Measurements from ENCODE around the gene CMTM8. TPM values are rescaled to one million over a fixed set of nuclear protein-coding genes. Genes with fewer than 3 reads are reported as not detected.

Gene CMTM8
- total and polyA plus RNA-seq, 9 donors, result 0.48 to 9.9 (median 2.1) TPM

DNA sequence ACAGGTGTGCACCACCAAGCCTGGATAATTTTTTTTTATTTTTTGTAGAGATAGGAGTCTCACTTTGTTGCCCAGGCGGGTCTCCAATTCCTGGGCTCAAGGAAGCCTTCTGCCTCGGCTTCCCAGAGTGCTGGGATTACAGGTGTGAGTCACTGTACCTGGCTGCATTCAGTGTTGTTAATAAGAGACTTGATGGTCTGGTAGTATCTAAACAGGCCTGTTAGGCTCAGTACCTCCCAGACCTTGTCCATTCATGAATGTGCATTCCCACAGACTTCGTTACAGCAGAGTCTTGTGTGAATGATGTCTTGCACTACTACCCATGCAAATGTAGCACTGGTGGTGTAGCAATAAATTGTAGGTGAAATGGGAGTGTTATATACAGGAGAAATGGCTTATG lies 17.7 kb downstream of the CMTM8 start:
- Histone ChIP-seq H3K4me3 (no peak overlapping the region), H3K36me3 (no peaks in the 10 kb centered on the region), H3K27me3 (no peaks in the 10 kb centered on the region), H3K4me1 (ENCODE audit: insufficient read depth) (no peaks in the 10 kb centered on the region), H3K9me3 (no peaks in the 10 kb centered on the region), H3K27ac (no peak overlapping the region)
- DNase-seq, result no peak
- WGBS, 3 donors, result 90 to 100% (median 95%) methylated on average over 3 of the region's 3 CpGs
- TF ChIP-seq EP300 (IDR thresholded peaks at IDR 0.05) (no peak), POLR2A (IDR thresholded peaks at IDR 0.05) (no peak), CTCF (IDR thresholded peaks at IDR 0.05) (no peak)
- intact Hi-C loops (cut with DNase I), result no loop called here

GRCh38 chr3:32257042-32257441 lies 18.6 kb downstream of the CMTM8 start:
- intact Hi-C loops (cut with DNase I), result no loop called here
- H3K4me1 ChIP-seq (ENCODE audit: insufficient read depth), result no peaks in the 10 kb centered on the region
- no peak overlapping the region for H3K27ac ChIP-seq
- no peaks in the 10 kb centered on the region for H3K36me3 ChIP-seq
- no peak for TF ChIP-seq CTCF (IDR thresholded peaks at IDR 0.05)
- DNase-seq, result no peak
- no peak overlapping the region for H3K4me3 ChIP-seq
- no peaks in the 10 kb centered on the region for H3K27me3 ChIP-seq
- no peaks in the 10 kb centered on the region for H3K9me3 ChIP-seq
- 70 to 95% (median 95%) methylated on average over 3 of the region's 3 CpGs for WGBS, 3 donors

DNA sequence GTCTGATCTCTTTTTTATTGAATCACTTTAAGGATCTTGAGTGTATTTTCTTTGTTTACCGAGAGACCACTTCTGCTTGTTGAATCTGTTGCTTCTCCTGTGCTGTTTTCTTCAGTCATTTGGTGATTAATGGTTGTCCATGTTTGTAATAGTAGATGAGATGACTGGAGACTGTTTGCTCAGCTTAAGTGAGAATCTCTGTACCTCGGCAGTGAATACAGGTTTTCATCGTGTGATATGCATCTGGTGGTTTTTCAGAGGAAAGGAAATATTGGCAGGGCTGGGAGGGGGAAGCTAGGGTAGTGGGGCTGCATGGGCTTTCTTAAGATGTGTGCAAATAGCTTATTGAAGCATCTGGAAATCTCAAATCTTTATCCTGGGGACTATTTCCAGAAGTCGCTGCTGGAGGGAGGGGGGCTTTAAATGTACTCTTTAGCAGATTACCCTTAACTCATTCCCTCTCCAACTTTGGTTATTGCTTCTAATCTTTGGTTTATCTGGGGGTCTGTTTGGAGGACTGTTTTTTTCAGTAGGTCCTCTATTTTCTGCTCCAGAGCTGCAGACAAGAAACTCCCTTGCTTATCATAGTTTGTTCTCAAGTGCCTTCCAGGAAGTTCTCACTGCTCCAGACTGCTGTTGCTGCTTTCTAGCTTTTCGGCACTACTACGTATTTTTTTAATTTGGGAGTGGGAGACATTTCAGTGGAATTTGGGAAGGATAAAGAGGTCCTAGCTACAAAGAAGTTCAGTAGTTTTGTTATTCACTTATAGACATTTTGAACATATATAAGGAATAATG lies 19.4 kb downstream of the CMTM8 start:
- H3K9me3 ChIP-seq, result no peaks in the 10 kb centered on the region
- no peak for TF ChIP-seq CTCF (IDR thresholded peaks at IDR 0.05)
- no peak for TF ChIP-seq EP300 (IDR thresholded peaks at IDR 0.05)
- no peak for TF ChIP-seq POLR2A (IDR thresholded peaks at IDR 0.05)
- no peaks in the 10 kb centered on the region for H3K27me3 ChIP-seq
- H3K4me1 ChIP-seq (ENCODE audit: insufficient read depth), result no peaks in the 10 kb centered on the region
- H3K4me3 ChIP-seq, result no peak overlapping the region
- 77 to 81% (median 81%) methylated on average over 6 of the region's 6 CpGs for WGBS, 3 donors
- no peak for DNase-seq
- H3K27ac ChIP-seq, result no peak overlapping the region
- no peaks in the 10 kb centered on the region for H3K36me3 ChIP-seq
- intact Hi-C loops (cut with DNase I), result no loop called here

DNA sequence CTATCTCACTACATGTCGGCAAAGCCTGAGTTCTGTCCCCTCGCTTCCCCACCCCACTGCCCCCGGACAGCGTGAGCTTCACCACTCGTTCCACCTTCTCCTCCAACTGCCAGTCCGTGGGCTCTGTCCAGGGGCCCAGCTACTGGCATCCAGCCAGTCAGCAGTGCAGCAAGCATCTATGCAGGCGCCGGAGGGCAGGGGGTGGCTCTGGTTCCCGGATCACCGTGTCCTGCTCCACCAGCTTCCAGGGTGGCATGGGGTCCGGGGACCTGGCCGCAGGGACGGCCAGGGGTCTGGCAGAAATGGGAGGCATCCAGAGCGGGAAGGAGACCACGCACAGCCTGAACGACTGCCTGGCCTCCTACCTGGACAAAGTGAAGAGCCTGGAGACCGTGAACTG lies 20.4 kb downstream of the CMTM8 start:
- Histone ChIP-seq H3K4me1 (ENCODE audit: insufficient read depth) (no peaks in the 10 kb centered on the region), H3K27me3 (no peaks in the 10 kb centered on the region), H3K27ac (no peak overlapping the region), H3K9me3 (no peaks in the 10 kb centered on the region), H3K4me3 (no peak overlapping the region), H3K36me3 (no peaks in the 10 kb centered on the region)
- no peak for DNase-seq
- intact Hi-C loops (cut with DNase I), result no loop called here
- TF ChIP-seq CTCF (IDR thresholded peaks at IDR 0.05), result no peak
- no peak for TF ChIP-seq POLR2A (IDR thresholded peaks at IDR 0.05)
- TF ChIP-seq EP300 (IDR thresholded peaks at IDR 0.05), result no peak
- 90 to 95% (median 93%) methylated on average over 12 to 17 of the region's 17 CpGs for WGBS, 3 donors
